SK-N-SH (cell line): Measurements from ENCODE around the gene DUSP2. TPM values are rescaled to one million over a fixed set of nuclear protein-coding genes. Genes with fewer than 3 reads are reported as not detected.

Experiments
- CTCF ChIA-PET: fragments of 300-600, 350-600 bp; formaldehyde crosslinking; extraction: SDS; loops from one replicate; lab custom pipeline; 2021; lab: Yijun Ruan, JAX
- POLR2A ChIA-PET: fragments of 350-600 bp; sonication (Branson Sonifier 250); formaldehyde crosslinking; extraction: SDS; loops from one replicate; lab custom pipeline; 2020; ENCODE audit warnings: antibody characterized with exemption, inconsistent platforms; lab: Yijun Ruan, JAX
- DNase-seq: peaks from one replicate; pipeline ENCODE4 v3.0.0; 2012
- H2AFZ ChIP-seq: fragments of 200-600 bp; sonication (generic); 2 replicates; pipeline ENCODE4 v1.8.1; 2016; ENCODE audit warnings: antibody characterized with exemption, mild to moderate bottlenecking, low read depth
- H3F3A ChIP-seq: fragments of 200-600 bp; sonication (generic); replicated peaks from 2 replicates; pipeline ENCODE3; 2016; ENCODE audit warnings: antibody characterized with exemption, mild to moderate bottlenecking; ENCODE audit not compliant: insufficient read depth
- H3K27ac ChIP-seq, 2 experiments: fragments of 200-500 bp in 1 of 2; fragments of 200-600 bp in 1 of 2; sonication (Bioruptor generic) in 1 of 2; sonication (generic), shearing (Covaris generic) in 1 of 2; 2 replicates each; pipeline versions ENCODE4 v1.5.1 to v1.6.1; 2014 to 2016; ENCODE audit warnings: low read depth in 2 of 2, inconsistent platforms in 1 of 2, low read length in 1 of 2, mild to moderate bottlenecking in 1 of 2, mixed read lengths in 1 of 2
- H3K27me3 ChIP-seq: fragments of 200-600 bp; sonication (generic), shearing (Covaris generic); 2 replicates; pipeline ENCODE4 v1.6.1; 2016; ENCODE audit warnings: mixed run types; ENCODE audit not compliant: insufficient read depth
- H3K36me3 ChIP-seq, 2 experiments: fragments of 200-500 bp in 1 of 2; fragments of 200-600 bp in 1 of 2; sonication (Bioruptor generic) in 1 of 2; sonication (generic) in 1 of 2; replicated peaks in 1 of 2; 2 replicates each; pipeline versions ENCODE3 to v1.5.1; 2014 to 2016; ENCODE audit warnings: low read length in 1 of 2, mild to moderate bottlenecking in 1 of 2; ENCODE audit not compliant: insufficient read depth in 2 of 2, control insufficient read depth in 1 of 2
- H3K4me1 ChIP-seq, 2 experiments: fragments of 200-500 bp in 1 of 2; fragments of 200-600 bp in 1 of 2; sonication (Bioruptor generic) in 1 of 2; sonication (generic), shearing (Covaris generic) in 1 of 2; 2 replicates each; pipeline versions ENCODE4 v1.5.1 to v1.6.1; 2014 to 2016; ENCODE audit warnings: low read depth in 1 of 2, low read length in 1 of 2, mixed run types in 1 of 2; ENCODE audit not compliant: insufficient read depth in 2 of 2, control insufficient read depth in 1 of 2
- H3K4me2 ChIP-seq: fragments of 200-600 bp; sonication (generic), shearing (Covaris generic); 2 replicates; pipeline ENCODE4 v1.6.1; 2017; ENCODE audit warnings: mixed run types
- H3K4me3 ChIP-seq, 2 experiments: fragments of 200-500 bp in 1 of 2; fragments of 200-600 bp in 1 of 2; sonication (Bioruptor generic) in 1 of 2; sonication (generic), shearing (Covaris generic) in 1 of 2; 2 replicates each; pipeline versions ENCODE4 v1.5.1 to v1.8.1; 2014 to 2016; ENCODE audit warnings: low read depth in 2 of 2, inconsistent platforms in 1 of 2, low read length in 1 of 2, mild to moderate bottlenecking in 1 of 2, mixed read lengths in 1 of 2, moderate library complexity in 1 of 2
- H3K79me2 ChIP-seq: fragments of 200-600 bp; sonication (generic); 2 replicates; pipeline ENCODE4 v1.8.1; 2017; ENCODE audit warnings: mild to moderate bottlenecking; ENCODE audit not compliant: insufficient read depth
- H3K9ac ChIP-seq: fragments of 200-600 bp; sonication (generic); 2 replicates; pipeline ENCODE4 v1.6.1; 2017; ENCODE audit warnings: mixed run types
- H3K9me2 ChIP-seq: fragments of 200-600 bp; sonication (generic); 2 replicates; pipeline ENCODE4 v1.6.1; 2017; ENCODE audit warnings: mixed run types
- H3K9me3 ChIP-seq: fragments of 200-600 bp; sonication (generic); 2 replicates; pipeline ENCODE4 v1.6.1; 2017; ENCODE audit warnings: mixed run types, mild to moderate bottlenecking, moderate library complexity
- H4K20me1 ChIP-seq: fragments of 200-600 bp; sonication (generic); 2 replicates; pipeline ENCODE4 v1.6.1; 2017; ENCODE audit warnings: mild to moderate bottlenecking, mixed run types; ENCODE audit not compliant: insufficient read depth
- FOXJ3 ChIP-seq: sonication (generic); formaldehyde crosslinking; IDR thresholded peaks from 2 replicates; pipeline ENCODE4 v1.5.1; 2020; ENCODE audit warnings: mild to moderate bottlenecking, missing genetic modification reagents
- MEF2A ChIP-seq: IDR thresholded peaks from 2 replicates; pipeline ENCODE4 v1.4.0; 2012; ENCODE audit warnings: low read depth, borderline replicate concordance
- MXI1 ChIP-seq: IDR thresholded peaks from 2 replicates; pipeline ENCODE4 v1.6.1; 2012; ENCODE audit warnings: mild to moderate bottlenecking, low read depth, low read length, improper control_type of control experiment
- NRF1 ChIP-seq: IDR thresholded peaks from 2 replicates; pipeline ENCODE4 v1.6.1; 2012; ENCODE audit warnings: low read depth, mild to moderate bottlenecking, low read length
- RAD21 ChIP-seq: IDR thresholded peaks from 2 replicates; pipeline ENCODE4 v1.6.1; 2012; ENCODE audit warnings: mild to moderate bottlenecking, low read length
- TCF12 ChIP-seq: IDR thresholded peaks from 2 replicates; pipeline ENCODE4 v1.4.0; 2012
- WGBS: methylation state at CpG from one replicate; pipeline ENCODE4 v1.1.6; 2017; ENCODE audit warnings: low lambda C conversion rate; 5-methylcytosine and 5-hydroxymethylcytosine counted together
- polyA plus RNA-seq, 3 experiments: library from polyadenylated mRNA; depleted of rRNA; stranded (reverse); fragments of >200 nt; gene quantifications; 2 replicates each; pipeline ENCODE4 v1.2.3, GENCODE V29; 2012
- TF ChIP-seq, protein P1 (sequence below): fragments of 150-350 bp; IDR thresholded peaks from 2 replicates; pipeline ENCODE4 v1.6.1; 2016; ENCODE audit warnings: mild to moderate bottlenecking, low read depth, low read length

Gene DUSP2
- polyA plus RNA-seq, 1 of the 3 experiments (the other 2 are of a cell fraction) = 0.79 TPM

DNA sequence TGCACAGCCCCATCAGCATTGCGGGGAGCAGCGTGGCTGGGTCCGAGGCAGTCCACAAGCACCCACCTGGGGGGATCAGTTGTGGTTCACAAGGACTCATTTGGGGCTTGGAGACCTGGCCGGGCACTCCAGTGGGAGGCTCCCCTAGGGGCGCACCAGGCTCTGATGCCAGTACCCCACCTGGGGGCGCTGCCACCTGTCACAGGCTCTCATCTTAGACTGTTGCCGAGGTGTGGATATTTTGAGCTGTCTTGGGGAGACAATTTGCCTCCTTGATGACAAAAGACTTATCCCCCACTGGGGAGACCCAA lies 31.9 kb downstream of the DUSP2 start:
- H3K4me1 ChIP-seq = peaks cover 0 to 20% of the 10 kb centered on the region in 2 experiments; a peak in 1 of 4 replicates
- no peak overlapping the region for H3K4me2 ChIP-seq
- 83% methylated on average over 4 of the region's 7 CpGs for WGBS
- DNase-seq = no peak
- H3K4me3 ChIP-seq = no peak overlapping the region
- ChIA-PET POLR2A (no interaction called here), CTCF (no interaction called here)
- no peaks in the 10 kb centered on the region for H3K79me2 ChIP-seq
- no peaks in the 10 kb centered on the region for H4K20me1 ChIP-seq
- no peaks in the 10 kb centered on the region for H3K9me2 ChIP-seq
- no peak overlapping the region for H3K27ac ChIP-seq
- no peaks in the 10 kb centered on the region for H3K36me3 ChIP-seq
- H2AFZ ChIP-seq = no peak overlapping the region
- H3F3A ChIP-seq = no peaks in the 10 kb centered on the region
- TF ChIP-seq TCF12 = no peak
- TF ChIP-seq NRF1 = no peak
- no peak for TF ChIP-seq RAD21
- no peaks in the 10 kb centered on the region for H3K9me3 ChIP-seq
- H3K27me3 ChIP-seq = no peaks in the 10 kb centered on the region
- no peak overlapping the region for H3K9ac ChIP-seq

DNA sequence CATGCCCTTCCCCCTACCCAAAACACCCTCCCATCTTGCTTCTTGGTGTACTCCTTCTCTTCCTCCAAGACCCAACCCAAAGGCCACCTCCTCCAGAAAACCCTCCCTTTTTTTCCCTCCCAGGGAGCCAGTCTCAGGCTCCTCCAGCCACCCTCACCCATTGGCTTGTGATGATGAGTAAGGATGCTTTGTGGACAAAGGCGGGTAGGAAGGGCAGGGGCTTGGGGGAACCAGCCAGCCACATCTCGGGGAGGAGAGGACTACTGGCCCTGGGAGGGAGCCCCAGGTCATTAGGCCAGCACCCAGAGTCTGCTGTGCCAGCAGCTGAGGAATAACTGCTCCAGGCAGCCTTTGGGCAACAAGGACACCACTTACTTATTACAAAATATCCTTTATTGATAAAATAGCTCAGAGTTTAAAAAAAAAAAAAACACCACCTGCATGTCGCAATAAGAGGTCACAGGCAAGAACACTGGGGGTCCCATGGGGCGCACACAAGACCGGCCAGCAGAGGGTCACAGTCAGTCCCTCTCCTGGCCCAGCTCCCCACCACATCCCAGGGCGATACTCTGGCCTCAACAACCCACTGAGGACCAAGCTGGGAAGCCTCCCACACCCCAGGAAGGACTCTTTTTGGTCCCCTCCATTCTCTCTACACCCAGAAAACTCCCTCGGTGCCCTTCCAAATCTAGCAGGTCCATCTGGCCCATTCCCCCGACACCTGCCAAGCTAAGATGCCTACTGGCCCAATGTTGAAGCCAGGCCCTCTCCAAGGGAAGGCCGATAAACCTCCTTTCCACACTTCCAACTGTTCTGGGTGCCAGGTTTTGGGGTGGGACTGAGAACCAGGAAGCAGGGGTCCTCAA lies 32.5 kb downstream of the DUSP2 start:
- H3K36me3 ChIP-seq = no peaks in the 10 kb centered on the region
- no peaks in the 10 kb centered on the region for H3K9me3 ChIP-seq
- H3K9me2 ChIP-seq = no peaks in the 10 kb centered on the region
- no peaks in the 10 kb centered on the region for H3K27me3 ChIP-seq
- no peak for TF ChIP-seq MXI1
- no peak for DNase-seq
- H4K20me1 ChIP-seq = no peaks in the 10 kb centered on the region
- H3K4me1 ChIP-seq = peaks cover 0 to 21% of the 10 kb centered on the region in 2 experiments; a peak in 1 of 4 replicates
- H3K9ac ChIP-seq = no peak overlapping the region
- H2AFZ ChIP-seq = no peak overlapping the region
- H3K79me2 ChIP-seq = no peaks in the 10 kb centered on the region
- CTCF ChIA-PET = interaction anchor here (1.2 to 1.4 kb wide), 2 partner anchors 90 to 120 kb away, joined by 5 to 6 read pairs; no protein-coding TSS in a partner anchor
- WGBS = 72% methylated on average over 9 of the region's 9 CpGs
- H3F3A ChIP-seq = no peaks in the 10 kb centered on the region
- no peak overlapping the region for H3K4me2 ChIP-seq
- no peak overlapping the region for H3K4me3 ChIP-seq
- H3K27ac ChIP-seq = no peak overlapping the region
- POLR2A ChIA-PET = no interaction called here

DNA sequence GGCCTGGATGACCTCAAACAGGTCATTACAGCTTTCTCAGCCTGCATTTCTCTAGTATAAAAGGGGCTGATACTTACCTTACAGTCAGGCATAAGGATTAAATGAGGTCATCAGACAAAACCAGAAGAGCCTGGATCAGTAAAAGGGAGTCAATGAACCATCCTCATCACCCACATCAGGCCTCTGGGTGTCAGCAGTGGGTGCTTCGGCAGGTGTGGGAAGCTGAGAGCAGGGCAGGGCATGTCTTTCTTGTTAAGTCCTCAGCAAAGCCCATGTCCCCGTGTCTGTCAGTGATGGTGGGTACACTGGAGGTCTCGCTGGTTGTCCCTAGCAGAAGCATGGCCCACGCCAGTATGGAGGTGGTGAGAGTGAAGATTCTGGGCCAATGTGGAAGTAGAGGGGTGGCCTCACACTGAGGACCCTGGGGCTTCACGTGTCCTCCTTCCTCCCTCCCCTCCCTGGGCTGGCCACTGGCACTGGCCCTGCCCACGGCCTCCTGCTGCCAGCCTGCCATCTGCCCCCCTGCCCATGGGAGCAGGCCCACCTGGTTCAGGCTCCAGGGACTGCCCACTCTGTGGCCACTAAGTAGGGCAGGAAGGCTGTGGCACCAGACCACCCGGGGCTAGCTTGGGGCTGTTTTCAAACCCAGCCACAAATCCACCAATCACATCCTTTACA lies 33.3 kb downstream of the DUSP2 start:
- WGBS = 41% methylated on average over 4 of the region's 7 CpGs
- Histone ChIP-seq H3K9me3 (no peaks in the 10 kb centered on the region), H3K36me3 (no peaks in the 10 kb centered on the region), H3K4me2 (no peak overlapping the region), H3K27ac (no peak overlapping the region), H3F3A (no peaks in the 10 kb centered on the region), H3K27me3 (no peaks in the 10 kb centered on the region), H3K9me2 (no peaks in the 10 kb centered on the region), H2AFZ (no peak overlapping the region), H3K4me1 (peaks cover 0 to 14% of the 10 kb centered on the region in 2 experiments; a peak in 1 of 4 replicates), H4K20me1 (no peaks in the 10 kb centered on the region), H3K79me2 (no peaks in the 10 kb centered on the region), H3K4me3 (no peak overlapping the region), H3K9ac (no peak overlapping the region)
- ChIA-PET CTCF (interaction anchor here (0.8 to 1.4 kb wide), 3 partner anchors 37 to 119 kb away, joined by 3 to 6 read pairs (median 5); no protein-coding TSS in a partner anchor), POLR2A (no interaction called here)
- TF ChIP-seq MXI1 (no peak), FOXJ3 (CRISPR knock-in tag) (no peak), MEF2A (no peak)
- TF ChIP-seq, protein P1, sequence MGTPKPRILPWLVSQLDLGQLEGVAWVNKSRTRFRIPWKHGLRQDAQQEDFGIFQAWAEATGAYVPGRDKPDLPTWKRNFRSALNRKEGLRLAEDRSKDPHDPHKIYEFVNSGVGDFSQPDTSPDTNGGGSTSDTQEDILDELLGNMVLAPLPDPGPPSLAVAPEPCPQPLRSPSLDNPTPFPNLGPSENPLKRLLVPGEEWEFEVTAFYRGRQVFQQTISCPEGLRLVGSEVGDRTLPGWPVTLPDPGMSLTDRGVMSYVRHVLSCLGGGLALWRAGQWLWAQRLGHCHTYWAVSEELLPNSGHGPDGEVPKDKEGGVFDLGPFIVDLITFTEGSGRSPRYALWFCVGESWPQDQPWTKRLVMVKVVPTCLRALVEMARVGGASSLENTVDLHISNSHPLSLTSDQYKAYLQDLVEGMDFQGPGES = no peak
- DNase-seq = no peak
